ENCODE data around the gene DMBT1.

DNA sequence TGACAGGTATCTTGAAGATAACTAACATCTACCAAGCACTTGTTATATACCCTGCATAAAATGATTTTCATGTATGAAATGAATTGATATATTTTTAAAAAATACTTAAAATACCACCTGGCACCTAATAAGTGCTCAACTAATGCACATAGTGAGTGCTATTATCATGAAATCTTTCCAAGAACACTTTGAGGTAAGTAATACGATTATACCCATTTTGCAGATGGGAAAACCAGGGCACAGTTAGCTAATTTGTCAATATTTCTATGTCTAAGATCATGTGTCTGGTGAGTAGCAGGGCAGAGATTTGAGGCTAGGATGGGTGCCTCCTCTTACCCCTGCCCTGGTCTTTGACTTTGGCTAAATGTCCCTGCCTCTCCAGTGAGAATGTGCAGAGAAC, 6.1 kb downstream of the DMBT1 start:
- TF ChIP-seq, protein P1, sequence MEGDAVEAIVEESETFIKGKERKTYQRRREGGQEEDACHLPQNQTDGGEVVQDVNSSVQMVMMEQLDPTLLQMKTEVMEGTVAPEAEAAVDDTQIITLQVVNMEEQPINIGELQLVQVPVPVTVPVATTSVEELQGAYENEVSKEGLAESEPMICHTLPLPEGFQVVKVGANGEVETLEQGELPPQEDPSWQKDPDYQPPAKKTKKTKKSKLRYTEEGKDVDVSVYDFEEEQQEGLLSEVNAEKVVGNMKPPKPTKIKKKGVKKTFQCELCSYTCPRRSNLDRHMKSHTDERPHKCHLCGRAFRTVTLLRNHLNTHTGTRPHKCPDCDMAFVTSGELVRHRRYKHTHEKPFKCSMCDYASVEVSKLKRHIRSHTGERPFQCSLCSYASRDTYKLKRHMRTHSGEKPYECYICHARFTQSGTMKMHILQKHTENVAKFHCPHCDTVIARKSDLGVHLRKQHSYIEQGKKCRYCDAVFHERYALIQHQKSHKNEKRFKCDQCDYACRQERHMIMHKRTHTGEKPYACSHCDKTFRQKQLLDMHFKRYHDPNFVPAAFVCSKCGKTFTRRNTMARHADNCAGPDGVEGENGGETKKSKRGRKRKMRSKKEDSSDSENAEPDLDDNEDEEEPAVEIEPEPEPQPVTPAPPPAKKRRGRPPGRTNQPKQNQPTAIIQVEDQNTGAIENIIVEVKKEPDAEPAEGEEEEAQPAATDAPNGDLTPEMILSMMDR (IDR thresholded peaks at IDR 0.05) = no peak
- no peak for TF ChIP-seq POLR2A (IDR thresholded peaks at IDR 0.05)
